CD14-positive monocyte (primary cell): ENCODE measurements around the gene GSC. TPM values are rescaled to one million over a fixed set of nuclear protein-coding genes. Genes with fewer than 3 reads are reported as not detected.
A peak's percentile ranks its signal among the peaks of the same experiment; 100 is the strongest.

Experiments
- DNase-seq, 3 donors: peaks; one replicate each; pipeline ENCODE4 v3.0.0-alpha.2; 2011 to 2022
- H2AFZ ChIP-seq: 2 replicates; pipeline ENCODE4 v1.6.0; 2012; ENCODE audit warnings: mild to moderate bottlenecking, low read depth, low read length, inconsistent platforms; ENCODE audit not compliant: insufficient read depth, poor library complexity, severe bottlenecking
- H3K27ac ChIP-seq, 2 donors: 1 replicate in 1 of 2; 2 replicates in 1 of 2; pipeline ENCODE4 v1.5.1; 2012 to 2013; ENCODE audit warnings: low read length in 2 of 2, control low read depth in 1 of 2, inconsistent platforms in 1 of 2, low read depth in 1 of 2, mild to moderate bottlenecking in 1 of 2
- H3K27me3 ChIP-seq, 2 donors: one replicate each; pipeline versions ENCODE4 v1.6.0 to v1.6.1; 2011 to 2013; ENCODE audit warnings: low read length in 2 of 2; ENCODE audit not compliant: control insufficient read depth in 2 of 2, insufficient read depth in 2 of 2
- H3K36me3 ChIP-seq, 2 donors: replicated peaks in 1 of 2; 1 replicate in 1 of 2; 2 replicates in 1 of 2; pipeline versions ENCODE4 v1.5.1 to v1.6.1; 2012 to 2013; ENCODE audit warnings: low read length in 2 of 2, control low read depth in 1 of 2, inconsistent platforms in 1 of 2, mild to moderate bottlenecking in 1 of 2; ENCODE audit not compliant: insufficient read depth in 2 of 2, control insufficient read depth in 1 of 2
- H3K4me1 ChIP-seq, 2 donors: 1 replicate in 1 of 2; 2 replicates in 1 of 2; pipeline versions ENCODE4 v1.5.1 to v1.6.1; 2012 to 2013; ENCODE audit warnings: low read length in 2 of 2, control low read depth in 1 of 2, inconsistent platforms in 1 of 2, mild to moderate bottlenecking in 1 of 2, moderate library complexity in 1 of 2; ENCODE audit not compliant: insufficient read depth in 2 of 2, control insufficient read depth in 1 of 2
- H3K4me2 ChIP-seq: replicated peaks from 2 replicates; pipeline ENCODE3; 2012; ENCODE audit warnings: low read length, moderate library complexity, mild to moderate bottlenecking; ENCODE audit not compliant: poor library complexity, severe bottlenecking; ENCODE audit errors: extremely low read depth
- H3K4me3 ChIP-seq, 3 experiments: fragments of 200-600 bp in 1 of 3; sonication (generic) in 1 of 3; replicated peaks in 1 of 3; 1 replicate in 2 of 3; 2 replicates in 1 of 3; pipeline ENCODE4 v1.5.1; 2011 to 2013; ENCODE audit warnings: low read length in 3 of 3, mild to moderate bottlenecking in 3 of 3, control low read depth in 2 of 3, low read depth in 2 of 3, inconsistent platforms in 1 of 3, moderate library complexity in 1 of 3
- H3K79me2 ChIP-seq: 2 replicates; pipeline ENCODE4 v1.6.0; 2012; ENCODE audit warnings: mild to moderate bottlenecking, control low read depth, inconsistent platforms, low read length, moderate library complexity; ENCODE audit not compliant: insufficient read depth
- H3K9ac ChIP-seq: 2 replicates; pipeline ENCODE4 v1.6.0; 2017; ENCODE audit warnings: low read length, mild to moderate bottlenecking; ENCODE audit not compliant: insufficient read depth, poor library complexity, severe bottlenecking
- H3K9me3 ChIP-seq, 2 donors: replicated peaks in 1 of 2; 1 replicate in 1 of 2; 2 replicates in 1 of 2; pipeline versions ENCODE4 v1.5.1 to v1.6.1; 2012 to 2013; ENCODE audit warnings: low read length in 2 of 2, control low read depth in 1 of 2; ENCODE audit not compliant: control insufficient read depth in 1 of 2, insufficient read depth in 1 of 2
- H4K20me1 ChIP-seq: 2 replicates; pipeline ENCODE4 v1.6.0; 2012; ENCODE audit warnings: mild to moderate bottlenecking, low read length, control low read depth, moderate library complexity; ENCODE audit not compliant: insufficient read depth
- H3K27ac Mint-ChIP-seq, 7 donors: one replicate each; pipeline ENCODE4 v1.8.0; 2020; ENCODE audit warnings: mild to moderate bottlenecking in 7 of 7, mixed read lengths in 7 of 7, moderate library complexity in 6 of 7, inconsistent platforms in 2 of 7
- H3K27me3 Mint-ChIP-seq, 3 donors: one replicate each; pipeline ENCODE4 v1.8.0; 2021 to 2022; ENCODE audit warnings: low read depth in 3 of 3, mild to moderate bottlenecking in 3 of 3, mixed read lengths in 3 of 3, moderate library complexity in 3 of 3, inconsistent platforms in 1 of 3
- H3K36me3 Mint-ChIP-seq, 2 donors: one replicate each; pipeline ENCODE4 v1.8.0; 2020; ENCODE audit warnings: mixed read lengths in 2 of 2, inconsistent platforms in 1 of 2, mild to moderate bottlenecking in 1 of 2
- H3K4me1 Mint-ChIP-seq: one replicate; pipeline ENCODE4 v1.8.0; 2020; ENCODE audit warnings: mild to moderate bottlenecking, mixed read lengths
- H3K4me3 Mint-ChIP-seq, 2 donors: one replicate each; pipeline ENCODE4 v1.8.0; 2020; ENCODE audit warnings: mild to moderate bottlenecking in 2 of 2, mixed read lengths in 2 of 2, moderate library complexity in 1 of 2
- H3K9me3 Mint-ChIP-seq, 7 donors: one replicate each; pipeline ENCODE4 v1.8.0; 2020 to 2022; ENCODE audit warnings: mixed read lengths in 7 of 7, mild to moderate bottlenecking in 6 of 7, moderate library complexity in 6 of 7, inconsistent platforms in 2 of 7
- WGBS: methylation state at CpG from one replicate; pipeline ENCODE4 v1.1.5; 2013; ENCODE audit warnings: missing lambda C conversion rate; ENCODE audit not compliant: insufficient coverage; 5-methylcytosine and 5-hydroxymethylcytosine counted together
- intact Hi-C, 2 donors: fragments of 100-400 bp; cut with micrococcal nuclease; formaldehyde crosslinking; loops; one replicate each; pipeline versions ENCODE4 v1.15.0 to v1.15.1; 2023
- polyA plus RNA-seq, 3 donors: library from polyadenylated mRNA; depleted of rRNA in 1 of 3; unstranded in 2 of 3; stranded (reverse) in 1 of 3; fragments of 300-500 nt in 2 of 3; fragments of >200 nt in 1 of 3; fragmentation: Illumina TruSeq in 2 of 3; gene quantifications; 1 replicate in 2 of 3; 2 replicates in 1 of 3; pipeline ENCODE4 v1.2.3, GENCODE V29; 2012 to 2021
- TF ChIP-seq, protein P1 (sequence below): fragments of 200-600 bp; IDR thresholded peaks from one replicate; pipeline ENCODE4 v1.8.0; 2022; ENCODE audit warnings: antibody characterized with exemption, mild to moderate bottlenecking

GSC gene
- polyA plus RNA-seq, 3 donors = not detected

DNA sequence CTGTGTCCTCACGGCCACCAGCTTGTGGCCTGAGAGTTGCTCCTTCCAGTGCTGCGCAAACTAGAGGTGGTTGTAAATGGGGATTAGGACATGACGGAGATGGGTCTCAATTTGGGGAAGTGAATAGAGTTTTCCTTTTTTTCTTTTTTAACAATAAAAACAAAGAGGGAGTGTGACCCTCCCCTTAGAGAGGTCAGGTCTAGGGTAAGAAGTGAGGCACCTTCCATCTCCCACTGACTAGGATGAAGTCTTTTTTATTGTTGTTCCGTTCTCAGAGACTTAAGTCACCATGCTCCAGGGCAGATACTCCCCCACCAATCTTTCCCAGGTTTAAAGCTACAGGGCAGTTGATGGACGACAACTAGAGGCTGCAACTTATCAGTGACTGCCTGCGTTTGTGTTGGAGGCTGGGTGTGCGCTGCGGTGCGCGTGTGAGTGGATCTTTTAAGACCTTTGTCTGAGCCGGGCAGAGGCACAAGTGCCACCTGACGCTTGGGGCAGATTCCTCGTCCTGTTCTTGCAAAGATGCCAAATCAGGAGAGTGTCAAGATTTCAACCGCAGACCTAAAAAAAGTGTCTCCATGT, 2.1 kb upstream of the GSC start:
- Histone ChIP-seq H3K36me3 (no peaks in the 10 kb centered on the region), H3K4me2 (no peak overlapping the region), H2AFZ (no peak overlapping the region), H4K20me1 (no peaks in the 10 kb centered on the region), H3K9ac (no peak overlapping the region), H3K27me3 (peaks cover 90 to 97% of the 10 kb centered on the region in 2 donors), H3K4me3 (no peak overlapping the region), H3K4me1 (peaks cover 20 to 24% of the 10 kb centered on the region in 2 donors), H3K27ac (no peak overlapping the region), H3K79me2 (no peaks in the 10 kb centered on the region), H3K9me3 (peaks cover 15 to 66% of the 10 kb centered on the region in 2 donors)
- intact Hi-C loops = no loop called here
- H3K4me1 Mint-ChIP-seq = peaks cover 29% of the 10 kb centered on the region
- 6% methylated on average over 8 of the region's 14 CpGs for WGBS
- H3K4me3 Mint-ChIP-seq = peak overlapping the region in 1 of 2 donors; percentile 86
- no peak for DNase-seq
- H3K27me3 Mint-ChIP-seq = peaks cover 92 to 99% (median 96%) of the 10 kb centered on the region in 3 donors
- H3K9me3 Mint-ChIP-seq = peaks cover 6 to 50% (median 35%) of the 10 kb centered on the region in 7 donors
- TF ChIP-seq, protein P1, sequence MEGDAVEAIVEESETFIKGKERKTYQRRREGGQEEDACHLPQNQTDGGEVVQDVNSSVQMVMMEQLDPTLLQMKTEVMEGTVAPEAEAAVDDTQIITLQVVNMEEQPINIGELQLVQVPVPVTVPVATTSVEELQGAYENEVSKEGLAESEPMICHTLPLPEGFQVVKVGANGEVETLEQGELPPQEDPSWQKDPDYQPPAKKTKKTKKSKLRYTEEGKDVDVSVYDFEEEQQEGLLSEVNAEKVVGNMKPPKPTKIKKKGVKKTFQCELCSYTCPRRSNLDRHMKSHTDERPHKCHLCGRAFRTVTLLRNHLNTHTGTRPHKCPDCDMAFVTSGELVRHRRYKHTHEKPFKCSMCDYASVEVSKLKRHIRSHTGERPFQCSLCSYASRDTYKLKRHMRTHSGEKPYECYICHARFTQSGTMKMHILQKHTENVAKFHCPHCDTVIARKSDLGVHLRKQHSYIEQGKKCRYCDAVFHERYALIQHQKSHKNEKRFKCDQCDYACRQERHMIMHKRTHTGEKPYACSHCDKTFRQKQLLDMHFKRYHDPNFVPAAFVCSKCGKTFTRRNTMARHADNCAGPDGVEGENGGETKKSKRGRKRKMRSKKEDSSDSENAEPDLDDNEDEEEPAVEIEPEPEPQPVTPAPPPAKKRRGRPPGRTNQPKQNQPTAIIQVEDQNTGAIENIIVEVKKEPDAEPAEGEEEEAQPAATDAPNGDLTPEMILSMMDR = no peak
- H3K36me3 Mint-ChIP-seq = peaks cover 6 to 24% of the 10 kb centered on the region in 2 donors
- no peak overlapping the region for H3K27ac Mint-ChIP-seq

DNA sequence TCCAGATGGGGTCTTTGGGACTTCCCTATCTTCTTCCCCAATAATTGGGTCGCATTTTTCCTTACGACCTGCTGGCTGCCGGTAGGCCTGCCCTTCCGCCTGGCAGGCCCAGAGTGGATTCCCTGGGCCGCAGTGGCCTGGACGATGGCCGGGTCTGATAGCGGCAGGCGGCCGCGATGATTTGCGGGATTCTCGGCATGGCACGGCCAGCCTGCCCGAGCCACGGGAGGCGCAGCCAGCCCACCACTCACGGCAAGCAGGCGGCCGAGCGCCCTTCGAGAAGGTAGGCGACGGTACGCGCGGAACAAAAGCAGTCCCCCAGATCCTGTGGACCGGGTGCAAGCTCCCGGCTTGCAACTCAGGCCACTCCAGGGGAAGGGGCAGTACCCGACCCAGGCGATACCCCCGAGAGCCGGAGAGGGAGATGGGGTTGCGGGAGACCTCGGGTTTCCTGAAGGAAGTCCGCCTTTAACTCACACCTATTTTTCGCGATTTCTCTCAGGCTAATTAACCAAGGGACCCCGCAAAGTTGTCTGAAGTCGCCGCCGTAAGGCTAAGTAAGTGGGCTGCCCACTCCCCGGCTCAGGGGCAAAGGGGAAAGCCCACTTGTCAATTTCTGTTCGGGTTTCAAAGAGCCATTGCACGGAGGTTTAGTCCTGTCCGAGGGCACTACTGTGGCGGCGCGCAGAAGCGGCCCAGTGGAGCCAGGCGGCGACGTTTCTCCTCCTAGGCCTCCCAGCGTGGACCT, 1.4 kb upstream of the GSC start:
- Histone ChIP-seq H3K27ac (no peak overlapping the region), H3K36me3 (no peaks in the 10 kb centered on the region), H3K4me1 (peaks cover 20 to 24% of the 10 kb centered on the region in 2 donors), H3K4me3 (no peak overlapping the region), H3K79me2 (no peaks in the 10 kb centered on the region), H2AFZ (no peak overlapping the region), H3K9me3 (peaks cover 15 to 69% of the 10 kb centered on the region in 2 donors), H3K4me2 (no peak overlapping the region), H3K27me3 (peaks cover 92 to 97% of the 10 kb centered on the region in 2 donors), H3K9ac (no peak overlapping the region), H4K20me1 (no peaks in the 10 kb centered on the region)
- WGBS = 8% methylated on average over 42 of the region's 54 CpGs
- TF ChIP-seq, protein P1 = no peak
- peak overlapping the region in 1 of 2 donors; percentile 86 for H3K4me3 Mint-ChIP-seq
- peaks cover 6 to 24% of the 10 kb centered on the region in 2 donors for H3K36me3 Mint-ChIP-seq
- peaks cover 29% of the 10 kb centered on the region for H3K4me1 Mint-ChIP-seq
- H3K27ac Mint-ChIP-seq = peak overlapping the region in 1 of 7 donors; percentile 20
- H3K27me3 Mint-ChIP-seq = peaks cover 92 to 99% (median 96%) of the 10 kb centered on the region in 3 donors
- DNase-seq = no peak
- H3K9me3 Mint-ChIP-seq = peaks cover 6 to 50% (median 36%) of the 10 kb centered on the region in 7 donors
- intact Hi-C loops = no loop called here
